Epithelial cell of prostate (primary cell): ENCODE data around the gene EXOSC10.
"Not testable (repeated sequence)": the region's sequence is repeated elsewhere in the genome, so short reads cannot be mapped to it uniquely, and the experiment has no call there.

Source experiments
- DNase-seq: peaks from one replicate; pipeline ENCODE4 v3.0.0-alpha.2; 2011; ENCODE audit warnings: low read depth, low spot score
- H3K27ac ChIP-seq: fragments of 450-650 bp; 2 replicates; pipeline ENCODE4 v1.5.1; 2017; ENCODE audit warnings: mild to moderate bottlenecking

The EXOSC10 gene

GRCh38 chr1:11046270-11046566 lies 53.5 kb downstream of the EXOSC10 start:
- H3K27ac ChIP-seq = no peak overlapping the region
- no peak for DNase-seq

- no peak for DNase-seq
- no peak overlapping the region for H3K27ac ChIP-seq
These were observed 54.0 kb downstream of the EXOSC10 start for GRCh38 chr1:11045428-11046269.

GRCh38 chr1:11044849-11045427 lies 54.7 kb downstream of the EXOSC10 start:
- DNase-seq = no peak
- H3K27ac ChIP-seq = no peak overlapping the region

GRCh38 chr1:11044086-11044848 lies 55.4 kb downstream of the EXOSC10 start:
- no peak overlapping the region for H3K27ac ChIP-seq
- no peak for DNase-seq

GRCh38 chr1:11042995-11043874 lies 56.4 kb downstream of the EXOSC10 start:
- no peak overlapping the region for H3K27ac ChIP-seq
- no peak for DNase-seq

- no peak overlapping the region for H3K27ac ChIP-seq
- no peak for DNase-seq
These were observed 57.6 kb downstream of the EXOSC10 start for GRCh38 chr1:11042065-11042464.

- H3K27ac ChIP-seq = no peak overlapping the region
These were observed 58.6 kb downstream of the EXOSC10 start for GRCh38 chr1:11041048-11041447.

GRCh38 chr1:11040105-11040429 lies 59.6 kb downstream of the EXOSC10 start:
- DNase-seq, H3K27ac ChIP-seq: not testable (repeated sequence)

More at GRCh38 chr1:11041048-11041447, 58.6 kb downstream of the EXOSC10 start:
- DNase-seq = no peak

GRCh38 chr1:11039351-11040104 lies 60.1 kb downstream of the EXOSC10 start:
- DNase-seq = no peak
- H3K27ac ChIP-seq = no peak overlapping the region

- H3K27ac ChIP-seq = no peak overlapping the region
- peak; percentile 29 for DNase-seq
These were observed 61.9 kb downstream of the EXOSC10 start for GRCh38 chr1:11037740-11038182.

- not testable (repeated sequence) for H3K27ac ChIP-seq, DNase-seq
These were observed 62.5 kb downstream of the EXOSC10 start for GRCh38 chr1:11037019-11037739.

- no peak overlapping the region for H3K27ac ChIP-seq
- DNase-seq = no peak
These were observed 67.9 kb downstream of the EXOSC10 start for GRCh38 chr1:11031624-11032262.

- no peak for DNase-seq
- no peak overlapping the region for H3K27ac ChIP-seq
These were observed 68.8 kb downstream of the EXOSC10 start for GRCh38 chr1:11030865-11031264.

- DNase-seq = no peak
These were observed 71.7 kb downstream of the EXOSC10 start for GRCh38 chr1:11028018-11028417.

GRCh38 chr1:11027316-11027715 lies 72.4 kb downstream of the EXOSC10 start:
- DNase-seq = no peak
- H3K27ac ChIP-seq = no peak overlapping the region

More at GRCh38 chr1:11028018-11028417, 71.7 kb downstream of the EXOSC10 start:
- H3K27ac ChIP-seq = no peak overlapping the region

- no peak for DNase-seq
- H3K27ac ChIP-seq = peak overlapping the region; percentile 30
These were observed 72.8 kb downstream of the EXOSC10 start for GRCh38 chr1:11026903-11027302.

- H3K27ac ChIP-seq = peak overlapping the region; percentile 30
- DNase-seq = no peak
These were observed 73.6 kb downstream of the EXOSC10 start for GRCh38 chr1:11026052-11026451.

GRCh38 chr1:11025618-11026017 lies 74.1 kb downstream of the EXOSC10 start:
- no peak for DNase-seq
- H3K27ac ChIP-seq = peak overlapping the region; percentile 30

GRCh38 chr1:11024874-11025203 lies 74.8 kb downstream of the EXOSC10 start:
- no peak for DNase-seq
- peak overlapping the region; percentile 30 for H3K27ac ChIP-seq
